OCI-LY3 (cell line): Measurements from ENCODE around the gene CTXN3.

Experiments
- EZH2phosphoT487 ChIP-seq: fragments of 200-600 bp; shearing (Covaris generic); IDR thresholded peaks from 2 replicates; pipeline ENCODE4 v1.6.1; 2018; ENCODE audit warnings: antibody characterized with exemption, mixed run types, low read depth
- TF ChIP-seq, protein P1 (sequence below): fragments of 200-600, 300-600 bp; sonication (generic); IDR thresholded peaks from 2 replicates; pipeline ENCODE4 v1.5.1; 2014; ENCODE audit warnings: antibody characterized with exemption, low read length, low read depth

DNA sequence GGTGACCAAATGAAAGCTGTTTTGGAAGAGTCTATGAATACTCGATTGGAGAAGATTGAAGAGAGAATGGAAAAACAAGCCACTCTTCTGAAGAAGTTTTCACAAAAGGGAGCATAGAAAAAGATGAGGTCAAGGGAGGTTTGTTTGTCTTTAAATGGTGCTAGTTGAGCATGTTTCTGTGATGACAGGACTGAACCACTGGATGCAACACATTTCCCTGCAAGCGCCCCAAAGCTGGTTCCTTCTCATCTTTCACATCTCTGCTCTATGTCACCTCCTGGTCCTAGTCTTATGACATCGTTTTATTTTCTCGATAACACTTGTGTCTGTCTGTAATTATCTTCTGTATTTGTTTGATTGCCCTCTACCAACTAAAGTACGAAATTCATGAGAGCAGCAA lies 50.5 kb downstream of the CTXN3 start:
- TF ChIP-seq, protein P1, sequence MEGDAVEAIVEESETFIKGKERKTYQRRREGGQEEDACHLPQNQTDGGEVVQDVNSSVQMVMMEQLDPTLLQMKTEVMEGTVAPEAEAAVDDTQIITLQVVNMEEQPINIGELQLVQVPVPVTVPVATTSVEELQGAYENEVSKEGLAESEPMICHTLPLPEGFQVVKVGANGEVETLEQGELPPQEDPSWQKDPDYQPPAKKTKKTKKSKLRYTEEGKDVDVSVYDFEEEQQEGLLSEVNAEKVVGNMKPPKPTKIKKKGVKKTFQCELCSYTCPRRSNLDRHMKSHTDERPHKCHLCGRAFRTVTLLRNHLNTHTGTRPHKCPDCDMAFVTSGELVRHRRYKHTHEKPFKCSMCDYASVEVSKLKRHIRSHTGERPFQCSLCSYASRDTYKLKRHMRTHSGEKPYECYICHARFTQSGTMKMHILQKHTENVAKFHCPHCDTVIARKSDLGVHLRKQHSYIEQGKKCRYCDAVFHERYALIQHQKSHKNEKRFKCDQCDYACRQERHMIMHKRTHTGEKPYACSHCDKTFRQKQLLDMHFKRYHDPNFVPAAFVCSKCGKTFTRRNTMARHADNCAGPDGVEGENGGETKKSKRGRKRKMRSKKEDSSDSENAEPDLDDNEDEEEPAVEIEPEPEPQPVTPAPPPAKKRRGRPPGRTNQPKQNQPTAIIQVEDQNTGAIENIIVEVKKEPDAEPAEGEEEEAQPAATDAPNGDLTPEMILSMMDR: no peak
- no peak for TF ChIP-seq EZH2phosphoT487
